HCT116 (cell line): Measurements from ENCODE around the gene ZBTB24.

ENCODE experiments used
- CEBPB ChIP-seq: IDR thresholded peaks from 2 replicates; pipeline ENCODE4 v1.6.1; 2012; ENCODE audit warnings: low read depth
- EGR1 ChIP-seq: IDR thresholded peaks from 2 replicates; pipeline ENCODE4 v1.6.1; 2012; ENCODE audit warnings: low read depth
- POLR2A ChIP-seq: IDR thresholded peaks from 2 replicates; pipeline ENCODE4 v1.7.0; 2011; ENCODE audit warnings: borderline replicate concordance; ENCODE audit not compliant: insufficient read depth, insufficient read length; ENCODE audit errors: extremely low read depth
- POLR2AphosphoS5 ChIP-seq: IDR thresholded peaks from 2 replicates; pipeline ENCODE4 v1.6.1; 2011; ENCODE audit warnings: mild to moderate bottlenecking, low read depth, low read length, moderate library complexity
- REST ChIP-seq: IDR thresholded peaks from 2 replicates; pipeline ENCODE4 v1.6.1; 2012; ENCODE audit warnings: low read depth
- SIN3A ChIP-seq: IDR thresholded peaks from 2 replicates; pipeline ENCODE4 v1.6.1; 2012; ENCODE audit warnings: low read depth
- SRF ChIP-seq: IDR thresholded peaks from 2 replicates; pipeline ENCODE4 v1.6.1; 2012; ENCODE audit warnings: low read depth
- ZNF274 ChIP-seq: fragments of 200-500 bp; sonication (Bioruptor generic); IDR thresholded peaks from 2 replicates; pipeline ENCODE4 v1.6.1; 2014; ENCODE audit warnings: mild to moderate bottlenecking, low read depth, low read length, inconsistent platforms
- TF ChIP-seq, protein P1 (sequence below), 3 experiments: fragments of 200-600 bp in 1 of 3; sonication (generic) in 1 of 3; IDR thresholded peaks in 2 of 3; conservative IDR thresholded peaks in 1 of 3; 2 replicates each; pipeline ENCODE4 v1.5.1; 2012 to 2017; ENCODE audit warnings: low read depth in 2 of 3, low read length in 2 of 3, antibody characterized with exemption in 1 of 3, borderline replicate concordance in 1 of 3, control low read depth in 1 of 3, mild to moderate bottlenecking in 1 of 3, mixed read lengths in 1 of 3, mixed run types in 1 of 3, moderate library complexity in 1 of 3; ENCODE audit not compliant: insufficient read depth in 1 of 3

DNA sequence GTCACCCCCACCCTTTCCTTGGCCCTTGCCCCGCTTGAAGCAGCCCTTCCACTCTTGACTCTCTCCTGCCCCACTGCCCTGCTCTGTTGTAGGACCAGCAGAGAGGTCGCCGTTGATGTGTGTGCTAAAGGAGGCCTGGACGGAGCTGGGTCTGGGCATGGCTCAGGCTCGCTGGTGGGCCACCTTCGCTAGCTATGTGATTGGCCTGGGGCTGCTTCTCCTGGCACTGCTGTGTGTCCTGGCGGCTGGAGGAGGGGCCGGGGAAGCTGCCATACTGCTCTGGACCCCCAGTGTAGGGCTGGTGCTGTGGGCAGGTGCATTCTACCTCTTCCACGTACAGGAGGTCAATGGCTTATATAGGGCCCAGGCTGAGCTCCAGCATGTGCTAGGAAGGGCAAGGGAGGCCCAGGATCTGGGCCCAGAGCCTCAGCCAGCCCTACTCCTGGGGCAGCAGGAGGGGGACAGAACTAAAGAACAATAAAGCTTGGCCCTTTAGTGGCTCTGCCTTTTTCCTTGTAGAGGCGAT, 39.5 kb downstream of the ZBTB24 start:
- no peak for TF ChIP-seq SRF
- no peak for TF ChIP-seq REST
- no peak for TF ChIP-seq POLR2A
- TF ChIP-seq, protein P1, sequence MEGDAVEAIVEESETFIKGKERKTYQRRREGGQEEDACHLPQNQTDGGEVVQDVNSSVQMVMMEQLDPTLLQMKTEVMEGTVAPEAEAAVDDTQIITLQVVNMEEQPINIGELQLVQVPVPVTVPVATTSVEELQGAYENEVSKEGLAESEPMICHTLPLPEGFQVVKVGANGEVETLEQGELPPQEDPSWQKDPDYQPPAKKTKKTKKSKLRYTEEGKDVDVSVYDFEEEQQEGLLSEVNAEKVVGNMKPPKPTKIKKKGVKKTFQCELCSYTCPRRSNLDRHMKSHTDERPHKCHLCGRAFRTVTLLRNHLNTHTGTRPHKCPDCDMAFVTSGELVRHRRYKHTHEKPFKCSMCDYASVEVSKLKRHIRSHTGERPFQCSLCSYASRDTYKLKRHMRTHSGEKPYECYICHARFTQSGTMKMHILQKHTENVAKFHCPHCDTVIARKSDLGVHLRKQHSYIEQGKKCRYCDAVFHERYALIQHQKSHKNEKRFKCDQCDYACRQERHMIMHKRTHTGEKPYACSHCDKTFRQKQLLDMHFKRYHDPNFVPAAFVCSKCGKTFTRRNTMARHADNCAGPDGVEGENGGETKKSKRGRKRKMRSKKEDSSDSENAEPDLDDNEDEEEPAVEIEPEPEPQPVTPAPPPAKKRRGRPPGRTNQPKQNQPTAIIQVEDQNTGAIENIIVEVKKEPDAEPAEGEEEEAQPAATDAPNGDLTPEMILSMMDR (IDR thresholded peaks at IDR 0.05 in 2 of 3, conservative IDR thresholded peaks at IDR 0.05 in 1 of 3; ENCODE audit: borderline replicate concordance in 1 of 3, insufficient read depth in 1 of 3, low read depth in 2 of 3, low read length in 2 of 3), result no peak
- no peak for TF ChIP-seq CEBPB
- no peak for TF ChIP-seq POLR2AphosphoS5
- TF ChIP-seq EGR1, result no peak
- TF ChIP-seq SIN3A, result no peak
- no peak for TF ChIP-seq ZNF274
